ENCODE results near the gene ZBTB7C. TPM values are rescaled to one million over a fixed set of nuclear protein-coding genes. Genes with fewer than 3 reads are reported as not detected.

Gene ZBTB7C
- total and polyA plus RNA-seq, 10 of the 15 experiments (the other 5 are each of a cell fraction or from before 2014, with no cell fraction given) = under 0.01 to 0.08 (median 0.01) TPM; not detected in 7

DNA sequence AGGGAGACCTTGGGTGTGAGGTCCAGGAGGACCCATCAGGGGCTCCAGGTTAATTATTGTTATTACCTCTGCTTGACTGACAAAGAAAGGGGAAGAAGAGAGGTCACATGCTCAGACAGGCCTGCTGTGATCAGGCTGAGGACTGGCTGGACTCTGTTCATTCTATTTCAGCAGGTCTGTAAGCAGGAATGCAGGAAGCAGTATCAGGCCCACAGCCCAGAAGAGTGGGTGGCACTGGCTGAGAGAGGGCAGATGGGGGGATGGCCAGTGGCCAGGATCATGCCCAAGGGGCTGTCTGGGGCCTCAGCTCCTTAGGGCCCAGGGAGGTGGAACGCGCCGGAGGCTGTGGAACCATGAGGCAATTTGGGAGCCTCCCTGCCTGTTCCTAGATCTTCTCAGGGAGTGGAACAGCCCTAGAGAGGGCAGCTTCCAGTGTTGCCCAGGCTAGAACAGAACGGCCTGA, 43.7 kb upstream of the ZBTB7C start:
- Histone ChIP-seq H3K4me2 (ENCODE audit: control insufficient read depth, insufficient read depth) (no peak overlapping the region), H4K20me1 (ENCODE audit: control insufficient read depth, insufficient read depth) (no peaks in the 10 kb centered on the region; the same call in 1 of the 2 replicates), H3K4me1 (ENCODE audit: control insufficient read depth, insufficient read depth, low read length) (no peaks in the 10 kb centered on the region), H3K79me2 (ENCODE audit: control insufficient read depth, insufficient read depth, low read length) (no peaks in the 10 kb centered on the region), H3K4me3 (no peak overlapping the region), H3K27me3 (replicated peaks in 1 of 2; ENCODE audit: control insufficient read depth in 2 of 2, insufficient read depth in 2 of 2, low read length in 1 of 2) (peaks cover 2 to 4% of the 10 kb centered on the region in 2 experiments; a peak in 1 of 4 replicates), H2AFZ (ENCODE audit: control insufficient read depth, low read depth, low read length) (no peak overlapping the region), H3K9me3 (replicated peaks; ENCODE audit: control insufficient read depth, insufficient read depth, low read length) (no peaks in the 10 kb centered on the region), H3K36me3 (ENCODE audit: control insufficient read depth in 2 of 2, insufficient read depth in 2 of 2, low read length in 1 of 2) (no peaks in the 10 kb centered on the region), H3K9ac (ENCODE audit: control insufficient read depth, insufficient read depth, low read length) (no peak overlapping the region), H3K27ac (ENCODE audit: control insufficient read depth, insufficient read depth) (no peak overlapping the region)
- ChIA-PET POLR2A (no interaction called here), RAD21 (ENCODE audit: unreplicated experiment) (no interaction called here), SMC1A (ENCODE audit: uncharacterized antibody, unreplicated experiment) (no interaction called here), CTCF (no interaction called here)
- no TSS peak for BruUV-seq (replicated peaks)
- TF ChIP-seq ETV6 (conservative IDR thresholded peaks at IDR 0.05 in 1 of 2, IDR thresholded peaks at IDR 0.05 in 1 of 2; ENCODE audit: borderline replicate concordance in 1 of 2, low read depth in 1 of 2) = no peak
- DNase-seq (ENCODE audit: low read depth, low spot score) (no peak), ATAC-seq (no peak), FAIRE-seq (no peak)
- intact Hi-C loops (cut with micrococcal nuclease; ENCODE audit: unreplicated experiment) = no loop called here
- in situ Hi-C loops (cut with MboI) = no loop called here
- 38% methylated on average over 4 of the region's 4 CpGs for WGBS (ENCODE audit: insufficient coverage, insufficient replicate concordance, low lambda C conversion rate, missing lambda C conversion rate)

DNA sequence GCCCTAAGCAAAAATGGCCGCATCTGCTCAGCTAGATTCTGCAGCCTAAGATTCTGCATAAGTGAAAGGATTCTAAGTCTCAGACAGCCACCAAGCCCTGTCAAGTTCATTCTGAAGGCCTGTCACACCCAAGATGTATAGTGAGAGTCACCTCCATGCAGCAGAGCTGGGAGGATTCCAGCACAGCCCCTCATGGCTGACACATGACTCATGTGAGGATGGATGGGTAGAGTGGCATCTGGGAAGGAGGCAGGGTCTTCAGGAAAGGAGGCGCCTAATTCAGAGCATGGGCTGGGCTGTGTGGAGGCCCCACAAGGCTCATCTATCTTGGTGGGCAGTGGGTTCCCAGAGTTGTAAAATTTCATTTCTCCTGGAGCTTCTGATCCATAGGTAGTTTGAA, 41.5 kb upstream of the ZBTB7C start:
- Histone ChIP-seq H3K36me3 (ENCODE audit: control insufficient read depth in 2 of 2, insufficient read depth in 2 of 2, low read length in 1 of 2) (no peaks in the 10 kb centered on the region), H3K79me2 (ENCODE audit: control insufficient read depth, insufficient read depth, low read length) (no peaks in the 10 kb centered on the region), H3K4me1 (ENCODE audit: control insufficient read depth, insufficient read depth, low read length) (no peaks in the 10 kb centered on the region), H3K4me3 (no peak overlapping the region), H2AFZ (ENCODE audit: control insufficient read depth, low read depth, low read length) (no peak overlapping the region), H3K27me3 (replicated peaks in 1 of 2; ENCODE audit: control insufficient read depth in 2 of 2, insufficient read depth in 2 of 2, low read length in 1 of 2) (peaks cover 2 to 4% of the 10 kb centered on the region in 2 experiments; a peak in 1 of 4 replicates), H3K9me3 (replicated peaks; ENCODE audit: control insufficient read depth, insufficient read depth, low read length) (no peaks in the 10 kb centered on the region), H4K20me1 (ENCODE audit: control insufficient read depth, insufficient read depth) (no peaks in the 10 kb centered on the region; the same call in 1 of the 2 replicates), H3K27ac (ENCODE audit: control insufficient read depth, insufficient read depth) (no peak overlapping the region), H3K9ac (ENCODE audit: control insufficient read depth, insufficient read depth, low read length) (no peak overlapping the region), H3K4me2 (ENCODE audit: control insufficient read depth, insufficient read depth) (no peak overlapping the region)
- RAD21 ChIA-PET (ENCODE audit: unreplicated experiment) = no interaction called here
- CTCF ChIA-PET = no interaction called here
- POLR2A ChIA-PET = no interaction called here
- intact Hi-C loops (cut with micrococcal nuclease; ENCODE audit: unreplicated experiment) (no loop called here), in situ Hi-C loops (cut with MboI) (no loop called here)
- ATAC-seq (no peak), DNase-seq (ENCODE audit: low read depth, low spot score) (no peak), FAIRE-seq (no peak)
- no TSS peak for BruUV-seq (replicated peaks)
- SMC1A ChIA-PET (ENCODE audit: uncharacterized antibody, unreplicated experiment) = no interaction called here
- 70% methylated on average over 2 of the region's 2 CpGs for WGBS (ENCODE audit: insufficient coverage, insufficient replicate concordance, low lambda C conversion rate, missing lambda C conversion rate)
- TF ChIP-seq, protein P1, sequence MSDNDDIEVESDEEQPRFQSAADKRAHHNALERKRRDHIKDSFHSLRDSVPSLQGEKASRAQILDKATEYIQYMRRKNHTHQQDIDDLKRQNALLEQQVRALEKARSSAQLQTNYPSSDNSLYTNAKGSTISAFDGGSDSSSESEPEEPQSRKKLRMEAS (IDR thresholded peaks at IDR 0.05; ENCODE audit: low read depth, low read length) = no peak
- TF ChIP-seq, protein P2, sequence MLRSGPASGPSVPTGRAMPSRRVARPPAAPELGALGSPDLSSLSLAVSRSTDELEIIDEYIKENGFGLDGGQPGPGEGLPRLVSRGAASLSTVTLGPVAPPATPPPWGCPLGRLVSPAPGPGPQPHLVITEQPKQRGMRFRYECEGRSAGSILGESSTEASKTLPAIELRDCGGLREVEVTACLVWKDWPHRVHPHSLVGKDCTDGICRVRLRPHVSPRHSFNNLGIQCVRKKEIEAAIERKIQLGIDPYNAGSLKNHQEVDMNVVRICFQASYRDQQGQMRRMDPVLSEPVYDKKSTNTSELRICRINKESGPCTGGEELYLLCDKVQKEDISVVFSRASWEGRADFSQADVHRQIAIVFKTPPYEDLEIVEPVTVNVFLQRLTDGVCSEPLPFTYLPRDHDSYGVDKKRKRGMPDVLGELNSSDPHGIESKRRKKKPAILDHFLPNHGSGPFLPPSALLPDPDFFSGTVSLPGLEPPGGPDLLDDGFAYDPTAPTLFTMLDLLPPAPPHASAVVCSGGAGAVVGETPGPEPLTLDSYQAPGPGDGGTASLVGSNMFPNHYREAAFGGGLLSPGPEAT (IDR thresholded peaks at IDR 0.05; ENCODE audit: low read depth) = no peak
- TF ChIP-seq ZNF217 (IDR thresholded peaks at IDR 0.05) (no peak), MTA2 (IDR thresholded peaks at IDR 0.05; ENCODE audit: low read depth) (no peak), NR2F1 (conservative IDR thresholded peaks at IDR 0.05) (no peak), GABPA (IDR thresholded peaks at IDR 0.05; ENCODE audit: low read depth) (no peak), SMARCA5 (IDR thresholded peaks at IDR 0.05) (no peak), EP300 (IDR thresholded peaks at IDR 0.05; ENCODE audit: borderline replicate concordance in 1 of 2, control insufficient read depth in 1 of 2, low read depth in 2 of 2, low read length in 2 of 2) (no peak), MEF2A (IDR thresholded peaks at IDR 0.05; ENCODE audit: insufficient read depth, low read depth, low read length) (no peak), EGR1 (IDR thresholded peaks at IDR 0.05; ENCODE audit: borderline replicate concordance in 1 of 2, low read depth in 2 of 2, low read length in 2 of 2) (no peak), TCF3 (IDR thresholded peaks at IDR 0.05; ENCODE audit: borderline replicate concordance, insufficient read depth, low read depth, low read length) (no peak)

All from GM12878 (cell line).